ENCODE measurements around the gene ANO1.

GRCh38 chr11:70210051-70210501, 132.0 kb downstream of the ANO1 start:
- TF ChIP-seq CTCF (conservative IDR thresholded peaks at IDR 0.05; ENCODE audit: low read depth, low read length) = no peak
- TF ChIP-seq EZH2phosphoT487 (IDR thresholded peaks at IDR 0.05; ENCODE audit: borderline replicate concordance, low read length) = no peak
- no peak for TF ChIP-seq EZH2 (IDR thresholded peaks at IDR 0.05; ENCODE audit: low read length, unreplicated experiment)

Data from PC-3 (cell line).